Skin of body (tissue), 2 donors: ENCODE measurements around the gene EBF3. TPM values are rescaled to one million over a fixed set of nuclear protein-coding genes. Genes with fewer than 3 reads are reported as not detected.
A peak's percentile ranks its signal among the peaks of the same experiment; 100 is the strongest.

Experiments used
- DNase-seq: peaks from one replicate; lab custom pipeline; 2025; lab: John Stamatoyannopoulos, UW
- total RNA-seq: library from RNA; depleted of rRNA; stranded (reverse); fragments of >200 nt; gene quantifications from one replicate; pipeline ENCODE4 v1.2.3, GENCODE V29; 2014

EBF3 gene
- total RNA-seq, 1 donor from 2014 or later: 19.5 TPM

DNA sequence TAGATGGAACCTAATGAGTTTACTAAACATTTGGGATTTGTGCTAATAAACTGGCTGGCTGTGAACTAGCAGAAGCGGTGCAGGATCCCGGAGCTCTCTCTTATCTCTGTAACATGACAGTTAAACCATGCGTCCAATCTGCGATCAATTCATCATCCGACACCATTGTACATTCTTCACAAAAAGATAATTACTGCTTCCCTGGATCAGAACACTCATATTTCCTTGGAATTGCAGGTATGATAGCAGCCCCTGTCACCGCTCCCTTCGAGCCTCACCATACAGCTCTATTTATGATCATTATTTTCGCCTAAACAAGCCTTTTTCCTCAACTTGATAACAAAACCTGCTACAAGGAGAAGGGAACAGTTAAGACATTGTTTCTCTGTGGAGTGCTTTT, 18.5 kb downstream of the EBF3 start:
- DNase-seq: no peak

GRCh38 chr10:129945064-129945463, 19.0 kb downstream of the EBF3 start:
- DNase-seq: no peak

- DNase-seq: no peak
Observed at GRCh38 chr10:129944456-129944855, 19.6 kb downstream of the EBF3 start.

DNA sequence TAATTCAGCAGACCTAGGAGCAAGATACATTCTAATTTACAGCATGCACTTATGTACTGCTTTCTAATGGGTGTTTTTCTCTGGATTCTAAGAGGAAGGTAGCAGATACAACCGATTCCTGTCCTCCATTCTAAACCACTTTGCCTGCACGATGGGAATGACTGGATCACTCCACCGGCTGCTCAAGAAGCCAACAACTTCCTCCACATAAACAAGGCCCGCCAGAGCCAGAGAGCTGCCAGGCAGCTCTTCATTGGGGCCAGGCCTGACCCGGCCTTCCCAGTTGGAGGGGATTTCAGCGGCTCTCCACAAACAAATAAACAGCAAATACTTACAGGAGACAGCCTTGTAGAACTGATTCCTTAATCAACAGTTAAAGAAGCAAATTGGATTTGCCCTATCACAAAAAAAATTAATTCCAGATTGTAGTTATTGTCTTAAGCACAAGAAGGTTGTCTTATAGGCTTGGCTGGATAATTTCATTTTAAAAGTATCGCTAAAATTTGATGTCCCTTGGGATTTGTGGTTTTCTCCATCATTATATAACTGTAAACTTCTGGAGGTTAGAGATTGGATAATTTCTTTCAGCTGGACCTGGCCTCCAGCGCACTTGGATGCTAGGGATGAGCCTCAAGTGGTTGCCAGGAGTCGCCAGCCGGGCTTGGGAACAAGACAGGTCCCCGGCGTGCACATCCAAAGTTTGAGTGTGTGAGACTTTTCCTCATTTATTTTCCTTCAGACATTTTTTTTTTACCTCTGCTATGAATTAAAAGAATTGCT, 20.9 kb downstream of the EBF3 start:
- peak; percentile 68 for DNase-seq

DNA sequence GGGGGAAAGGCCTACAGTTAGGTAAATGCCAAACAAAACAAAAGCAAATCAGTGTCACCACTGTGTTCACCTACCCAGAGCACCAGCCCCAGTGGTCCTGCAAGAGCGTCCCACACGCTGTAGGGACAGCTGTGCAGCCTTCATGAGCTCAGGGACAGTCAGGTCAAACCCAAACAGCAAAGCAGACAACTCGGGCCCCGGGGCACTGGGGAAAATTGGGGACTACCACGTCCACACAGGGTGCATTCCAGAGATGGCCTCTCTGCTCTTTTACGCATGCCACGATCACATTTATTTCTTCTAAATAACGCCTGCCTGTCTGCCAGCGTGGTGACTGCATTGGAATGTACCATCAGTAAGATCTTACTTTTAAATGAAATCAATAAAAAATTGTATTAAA, 21.7 kb downstream of the EBF3 start:
- DNase-seq: no peak

DNA sequence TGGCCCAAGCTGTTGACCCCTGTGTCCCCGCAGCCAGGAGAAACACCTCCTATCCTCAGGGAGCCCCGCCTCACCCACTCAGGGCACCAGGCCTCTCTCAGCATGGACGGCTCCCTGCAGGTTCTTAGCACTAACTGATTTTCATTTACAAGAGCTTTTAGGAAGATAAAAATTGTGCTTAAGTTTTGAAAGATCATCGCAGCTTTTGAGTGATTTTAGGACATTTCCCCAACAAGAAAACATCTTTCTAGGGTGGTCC, 22.1 kb downstream of the EBF3 start:
- DNase-seq: no peak

DNA sequence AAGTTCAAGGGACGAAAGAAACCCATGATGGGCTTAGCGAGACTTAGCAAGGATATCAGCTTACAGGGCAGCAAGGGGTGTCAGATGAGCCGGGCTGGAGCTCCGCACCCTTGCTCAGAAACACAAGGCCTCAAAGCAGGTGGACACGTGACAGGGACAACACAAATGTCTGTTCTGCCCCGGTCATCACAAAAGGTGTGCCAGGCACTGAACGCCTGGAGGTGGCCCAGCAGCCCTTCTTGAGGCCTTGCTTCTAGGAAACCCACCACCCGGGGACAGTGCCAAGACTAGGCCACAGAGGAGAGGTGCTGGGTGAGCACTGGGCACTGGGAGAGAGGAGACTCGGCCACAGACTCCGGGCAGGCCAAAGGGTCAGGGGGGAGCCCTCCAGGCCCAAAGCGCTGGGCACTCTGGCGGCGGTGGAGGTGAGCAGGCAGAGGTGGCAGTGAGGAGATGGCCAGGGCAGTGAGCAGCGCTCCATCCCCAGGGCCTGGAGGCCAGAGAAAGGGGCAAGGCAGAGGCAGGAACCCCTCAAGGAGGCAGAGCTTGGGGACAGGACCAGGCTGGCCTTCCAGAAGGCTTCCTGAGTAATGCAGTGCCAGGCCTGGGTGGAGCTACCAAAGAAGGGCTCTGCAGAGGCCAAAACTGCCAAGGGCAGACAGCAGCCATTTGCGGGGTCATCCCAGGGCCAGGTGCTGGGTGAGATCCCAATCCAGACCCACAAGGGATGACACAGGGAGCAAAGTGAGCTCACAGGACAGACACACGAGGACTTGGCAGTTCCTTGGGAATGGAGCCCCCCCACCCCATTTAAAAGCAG, 22.7 kb downstream of the EBF3 start:
- DNase-seq: no peak

GRCh38 chr10:129940617-129941198, 23.4 kb downstream of the EBF3 start:
- no peak for DNase-seq

DNA sequence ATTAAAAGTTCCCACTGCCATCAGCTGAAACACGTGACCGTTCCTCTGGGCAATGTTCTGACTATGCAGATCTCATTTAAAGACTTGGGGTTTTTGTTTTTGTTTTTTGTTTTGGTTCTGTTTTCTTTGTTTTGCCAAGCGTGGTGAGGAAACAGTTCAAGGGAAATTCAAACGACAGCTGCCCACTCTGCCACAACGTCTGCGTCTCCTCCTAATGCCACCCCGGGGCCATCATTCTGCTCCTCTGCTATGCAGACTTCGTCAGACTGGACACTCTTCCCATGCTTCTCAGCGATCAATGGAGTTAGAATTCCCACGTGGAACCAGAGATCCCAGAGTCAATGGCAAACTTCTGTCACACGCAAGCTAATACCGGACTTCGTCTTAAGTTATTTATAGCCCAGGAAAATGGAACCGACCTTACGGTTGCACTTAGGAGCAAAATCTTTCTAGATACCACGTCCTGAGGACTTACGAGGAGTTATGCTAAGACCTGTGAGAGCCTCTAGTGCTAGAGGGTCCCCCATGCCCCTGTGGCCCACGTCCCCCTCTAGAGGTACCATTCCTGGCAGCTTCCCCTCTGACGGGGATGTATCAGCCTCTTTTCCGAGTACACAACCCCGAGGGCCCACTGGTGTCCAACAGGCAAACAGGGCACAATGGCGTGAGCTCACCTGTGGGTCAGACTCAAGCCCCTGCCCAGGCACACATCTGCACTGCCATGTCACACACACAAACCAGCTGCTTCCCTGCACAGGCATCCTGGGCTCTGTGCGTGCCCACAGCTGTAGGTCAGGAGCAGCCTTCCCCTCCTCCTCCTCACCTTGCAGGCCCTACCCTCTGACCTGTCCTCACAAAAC, 24.4 kb downstream of the EBF3 start:
- DNase-seq: no peak

- no peak for DNase-seq
Observed at GRCh38 chr10:129938460-129938859, 25.6 kb downstream of the EBF3 start.

DNA sequence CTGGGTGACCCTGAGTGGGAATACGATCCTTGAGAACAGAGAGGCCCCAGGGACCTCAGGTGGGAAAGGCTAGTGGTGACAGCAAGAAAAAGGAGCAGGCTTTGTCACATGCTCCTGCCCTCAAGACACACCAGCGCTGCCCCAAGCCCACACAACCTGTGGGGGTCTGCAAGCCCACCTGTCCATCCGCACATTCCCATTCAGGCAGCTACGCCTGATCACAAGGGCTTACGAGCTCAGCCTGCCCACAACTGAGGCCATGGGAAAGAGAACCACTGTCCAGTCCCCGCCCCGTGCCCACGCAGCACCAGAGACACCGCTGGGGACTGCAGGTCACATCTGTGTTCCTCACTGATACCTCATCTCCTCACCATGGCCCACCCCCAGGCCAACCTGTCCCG, 26.7 kb downstream of the EBF3 start:
- no peak for DNase-seq

DNA sequence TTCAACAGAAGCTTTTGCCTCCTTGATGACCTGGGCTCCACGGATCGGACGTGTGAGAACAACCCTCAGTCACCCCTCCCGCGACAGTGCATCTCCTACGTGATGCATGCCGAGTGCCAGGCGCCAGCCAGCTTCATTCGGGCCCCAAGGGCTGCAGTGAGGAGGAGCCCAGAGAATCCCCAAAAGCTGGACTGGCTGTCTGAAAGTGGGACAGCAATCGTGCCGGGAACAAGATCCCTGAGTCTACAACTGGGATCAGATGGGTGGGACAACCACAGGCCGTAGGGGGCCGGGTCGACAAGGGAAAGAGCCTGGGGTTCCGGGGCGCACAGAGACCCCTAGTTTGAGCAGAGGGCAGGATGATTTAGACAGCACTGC, 27.2 kb downstream of the EBF3 start:
- DNase-seq: no peak

GRCh38 chr10:129936266-129936922, 27.7 kb downstream of the EBF3 start:
- no peak for DNase-seq

- DNase-seq: no peak
Observed at GRCh38 chr10:129935867-129936152, 28.3 kb downstream of the EBF3 start.

- DNase-seq: no peak
Observed at GRCh38 chr10:129935102-129935866, 28.8 kb downstream of the EBF3 start.

GRCh38 chr10:129934196-129934925, 29.7 kb downstream of the EBF3 start:
- no peak for DNase-seq

- DNase-seq: no peak
Observed at GRCh38 chr10:129933456-129934092, 30.5 kb downstream of the EBF3 start.

- DNase-seq: no peak
Observed at GRCh38 chr10:129932751-129933433, 31.2 kb downstream of the EBF3 start.

DNA sequence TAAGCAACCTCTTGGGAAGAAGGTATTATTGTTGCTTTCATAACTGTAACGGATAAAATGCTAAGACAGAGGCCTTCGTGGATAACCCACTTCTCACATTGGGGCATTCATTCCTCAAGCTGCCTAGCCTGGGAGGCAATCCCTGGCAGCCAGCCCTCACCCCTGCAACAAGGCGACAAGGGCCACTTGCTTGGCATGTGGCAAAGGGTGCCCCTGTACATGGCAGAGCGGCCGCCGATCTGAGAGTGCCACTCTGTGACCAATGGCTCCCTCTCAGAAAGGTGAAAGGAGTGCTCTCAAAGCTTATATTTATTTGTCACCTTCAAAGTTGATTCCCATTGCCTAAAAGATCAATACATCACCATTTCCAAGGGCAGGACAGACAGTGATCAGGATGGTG, 31.9 kb downstream of the EBF3 start:
- no peak for DNase-seq
